OCI-LY1 (cell line): ENCODE data around the gene POLR2E.
"Not testable (repeated sequence)": the region's sequence is repeated elsewhere in the genome, so short reads cannot be mapped to it uniquely, and the experiment has no call there.

ENCODE experiments used
- EZH2 ChIP-seq: fragments of 200-600 bp; sonication (generic), shearing (Covaris generic); IDR thresholded peaks from 2 replicates; pipeline ENCODE4 v1.8.0; 2017; ENCODE audit warnings: borderline replicate concordance, mixed run types, mild to moderate bottlenecking, antibody characterized with exemption, low read length, moderate library complexity, mixed read lengths
- TF ChIP-seq, protein P1 (sequence below): fragments of 200-600 bp; sonication (generic), shearing (Covaris generic); IDR thresholded peaks from 2 replicates; pipeline ENCODE4 v1.5.1; 2017; ENCODE audit warnings: mild to moderate bottlenecking, antibody characterized with exemption, low read length, moderate library complexity, mixed read lengths

DNA sequence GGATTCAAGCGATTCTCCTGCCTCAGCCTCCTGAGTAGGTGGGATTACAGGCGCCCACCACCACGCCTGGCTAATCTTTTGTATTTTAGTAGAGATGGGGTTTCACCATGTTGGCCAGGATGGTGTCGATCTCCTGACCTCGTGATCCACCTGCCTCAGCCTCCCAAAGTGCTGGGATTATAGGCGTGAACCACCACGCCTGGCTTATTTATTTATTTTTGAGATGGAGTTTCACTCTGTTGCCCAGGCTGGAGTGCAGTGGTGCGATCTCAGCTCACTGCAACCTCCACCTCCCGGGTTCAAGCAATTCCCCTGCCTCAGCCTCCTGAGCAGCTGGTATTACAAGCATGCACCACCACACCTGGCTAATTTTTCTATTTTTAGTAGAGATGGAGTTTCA, 19.6 kb upstream of the POLR2E start:
- TF ChIP-seq, protein P1, sequence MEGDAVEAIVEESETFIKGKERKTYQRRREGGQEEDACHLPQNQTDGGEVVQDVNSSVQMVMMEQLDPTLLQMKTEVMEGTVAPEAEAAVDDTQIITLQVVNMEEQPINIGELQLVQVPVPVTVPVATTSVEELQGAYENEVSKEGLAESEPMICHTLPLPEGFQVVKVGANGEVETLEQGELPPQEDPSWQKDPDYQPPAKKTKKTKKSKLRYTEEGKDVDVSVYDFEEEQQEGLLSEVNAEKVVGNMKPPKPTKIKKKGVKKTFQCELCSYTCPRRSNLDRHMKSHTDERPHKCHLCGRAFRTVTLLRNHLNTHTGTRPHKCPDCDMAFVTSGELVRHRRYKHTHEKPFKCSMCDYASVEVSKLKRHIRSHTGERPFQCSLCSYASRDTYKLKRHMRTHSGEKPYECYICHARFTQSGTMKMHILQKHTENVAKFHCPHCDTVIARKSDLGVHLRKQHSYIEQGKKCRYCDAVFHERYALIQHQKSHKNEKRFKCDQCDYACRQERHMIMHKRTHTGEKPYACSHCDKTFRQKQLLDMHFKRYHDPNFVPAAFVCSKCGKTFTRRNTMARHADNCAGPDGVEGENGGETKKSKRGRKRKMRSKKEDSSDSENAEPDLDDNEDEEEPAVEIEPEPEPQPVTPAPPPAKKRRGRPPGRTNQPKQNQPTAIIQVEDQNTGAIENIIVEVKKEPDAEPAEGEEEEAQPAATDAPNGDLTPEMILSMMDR: not testable (repeated sequence)
- not testable (repeated sequence) for TF ChIP-seq EZH2
